Endothelial cell of umbilical vein (primary cell): ENCODE data around the gene CGB2.
"Not testable (repeated sequence)": the region's sequence is repeated elsewhere in the genome, so short reads cannot be mapped to it uniquely, and the experiment has no call there.

Experiments used
- JUN ChIP-seq: IDR thresholded peaks from 2 replicates; pipeline ENCODE4 v1.6.1; 2011; ENCODE audit warnings: borderline replicate concordance, low read depth; ENCODE audit not compliant: insufficient read length, insufficient read depth
- MYC ChIP-seq: IDR thresholded peaks from one replicate; pipeline ENCODE4 v1.6.1; 2011; ENCODE audit warnings: mild to moderate bottlenecking, low read depth, low read length
- POLR2A ChIP-seq: IDR thresholded peaks from 2 replicates; pipeline ENCODE4 v1.6.1; 2012; ENCODE audit warnings: low read depth, mild to moderate bottlenecking, control low read depth, low read length
- POLR2AphosphoS5 ChIP-seq: IDR thresholded peaks from 2 replicates; pipeline ENCODE4 v1.6.1; 2012; ENCODE audit warnings: low read depth, mild to moderate bottlenecking, control low read depth, low read length, moderate library complexity; ENCODE audit not compliant: insufficient read depth
- TF ChIP-seq, protein P1 (sequence below), 2 donors: IDR thresholded peaks; 1 replicate in 1 of 2; 2 replicates in 1 of 2; pipeline ENCODE4 v1.5.1; 2011; ENCODE audit warnings: low read length in 2 of 2, mild to moderate bottlenecking in 2 of 2, moderate library complexity in 2 of 2, control low read depth in 1 of 2, inconsistent platforms in 1 of 2, low read depth in 1 of 2; ENCODE audit not compliant: insufficient read depth in 1 of 2; ENCODE audit errors: extremely low read depth in 1 of 2

DNA sequence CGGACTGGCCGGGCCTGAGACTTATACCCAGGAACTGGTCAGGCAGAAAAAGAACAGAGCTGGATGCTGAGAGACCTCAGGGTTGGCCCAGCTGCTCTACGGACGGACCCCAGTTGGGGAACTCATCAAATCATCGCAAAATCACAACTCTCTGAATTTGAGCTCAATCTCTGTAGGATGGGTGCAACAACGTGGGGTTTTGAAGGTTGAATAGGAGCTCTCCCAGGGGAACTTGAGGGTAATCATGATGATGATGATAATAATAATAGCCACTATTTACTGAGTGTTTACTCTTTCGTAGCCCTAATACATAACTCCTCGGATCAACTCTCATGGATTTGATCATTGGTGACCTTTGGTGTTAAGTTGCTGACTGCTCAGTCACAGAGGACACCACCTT is 1.4 kb upstream of the CGB2 start:
- not testable (repeated sequence) for TF ChIP-seq POLR2AphosphoS5, JUN, POLR2A, MYC
- TF ChIP-seq, protein P1, sequence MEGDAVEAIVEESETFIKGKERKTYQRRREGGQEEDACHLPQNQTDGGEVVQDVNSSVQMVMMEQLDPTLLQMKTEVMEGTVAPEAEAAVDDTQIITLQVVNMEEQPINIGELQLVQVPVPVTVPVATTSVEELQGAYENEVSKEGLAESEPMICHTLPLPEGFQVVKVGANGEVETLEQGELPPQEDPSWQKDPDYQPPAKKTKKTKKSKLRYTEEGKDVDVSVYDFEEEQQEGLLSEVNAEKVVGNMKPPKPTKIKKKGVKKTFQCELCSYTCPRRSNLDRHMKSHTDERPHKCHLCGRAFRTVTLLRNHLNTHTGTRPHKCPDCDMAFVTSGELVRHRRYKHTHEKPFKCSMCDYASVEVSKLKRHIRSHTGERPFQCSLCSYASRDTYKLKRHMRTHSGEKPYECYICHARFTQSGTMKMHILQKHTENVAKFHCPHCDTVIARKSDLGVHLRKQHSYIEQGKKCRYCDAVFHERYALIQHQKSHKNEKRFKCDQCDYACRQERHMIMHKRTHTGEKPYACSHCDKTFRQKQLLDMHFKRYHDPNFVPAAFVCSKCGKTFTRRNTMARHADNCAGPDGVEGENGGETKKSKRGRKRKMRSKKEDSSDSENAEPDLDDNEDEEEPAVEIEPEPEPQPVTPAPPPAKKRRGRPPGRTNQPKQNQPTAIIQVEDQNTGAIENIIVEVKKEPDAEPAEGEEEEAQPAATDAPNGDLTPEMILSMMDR (IDR thresholded peaks at IDR 0.05; ENCODE audit: extremely low read depth in 1 of 2, insufficient read depth in 1 of 2, low read depth in 1 of 2, low read length in 2 of 2), result not testable (repeated sequence)
